SK-N-MC (cell line): ENCODE measurements around the gene CTNNA2.

ENCODE experiments used
- DNase-seq: peaks from one replicate; pipeline ENCODE4 v3.0.0-alpha.2; 2011; ENCODE audit warnings: low read depth, low spot score
- H3K27ac ChIP-seq: fragments of 200-600 bp; sonication (generic); 2 replicates; pipeline ENCODE4 v1.5.1; 2016; ENCODE audit warnings: mixed run types
- H3K36me3 ChIP-seq: fragments of 200-600 bp; sonication (generic); 2 replicates; pipeline ENCODE4 v1.6.1; 2017; ENCODE audit warnings: antibody characterized with exemption, low read length, mixed read lengths; ENCODE audit not compliant: insufficient read depth
- H3K4me3 ChIP-seq: fragments of 200-600 bp; sonication (generic); 2 replicates; pipeline ENCODE4 v1.5.1; 2016
- H3K9ac ChIP-seq: fragments of 200-600 bp; sonication (generic); 2 replicates; pipeline ENCODE4 v1.8.0; 2017; ENCODE audit warnings: mixed run types, mixed read lengths; ENCODE audit not compliant: insufficient read length
- H3K9me3 ChIP-seq: fragments of 200-600 bp; sonication (generic); 2 replicates; pipeline ENCODE4 v1.6.1; 2017; ENCODE audit warnings: low read depth, mild to moderate bottlenecking, antibody characterized with exemption, low read length, moderate library complexity, mixed read lengths
- EZH2 ChIP-seq: fragments of 200-600 bp; sonication (generic); IDR thresholded peaks from one replicate; pipeline ENCODE4 v1.6.1; 2017; ENCODE audit warnings: antibody characterized with exemption
- FOXP2 ChIP-seq: optimal IDR thresholded peaks from 2 replicates; pipeline ENCODE3; 2011; ENCODE audit warnings: mild to moderate bottlenecking, moderate library complexity; ENCODE audit not compliant: insufficient read depth; ENCODE audit errors: extremely low read length, control extremely low read depth
- POLR2AphosphoS5 ChIP-seq: IDR thresholded peaks from 2 replicates; pipeline ENCODE4 v1.6.1; 2012; ENCODE audit warnings: mild to moderate bottlenecking, low read depth, low read length, borderline replicate concordance

Gene CTNNA2

GRCh38 chr2:80529466-80530165 is 1016.8 kb downstream of the CTNNA2 start:
- Histone ChIP-seq H3K4me3 (no peak overlapping the region), H3K9ac (no peak overlapping the region), H3K36me3 (no peaks in the 10 kb centered on the region), H3K9me3 (no peaks in the 10 kb centered on the region), H3K27ac (no peak overlapping the region)
- TF ChIP-seq EZH2 (no peak), POLR2AphosphoS5 (no peak), FOXP2 (no peak)
- no peak for DNase-seq

GRCh38 chr2:80530442-80531064 is 1017.7 kb downstream of the CTNNA2 start:
- Histone ChIP-seq H3K4me3 (no peak overlapping the region), H3K9ac (no peak overlapping the region), H3K36me3 (no peaks in the 10 kb centered on the region), H3K9me3 (no peaks in the 10 kb centered on the region), H3K27ac (no peak overlapping the region)
- TF ChIP-seq EZH2 (no peak), FOXP2 (no peak), POLR2AphosphoS5 (no peak)
- no peak for DNase-seq

- no peaks in the 10 kb centered on the region for H3K9me3 ChIP-seq
- TF ChIP-seq EZH2 (no peak), POLR2AphosphoS5 (no peak), FOXP2 (no peak)
- H3K36me3 ChIP-seq: no peaks in the 10 kb centered on the region
- H3K9ac ChIP-seq: no peak overlapping the region
- no peak overlapping the region for H3K4me3 ChIP-seq
- DNase-seq: no peak
- H3K27ac ChIP-seq: no peak overlapping the region
These were observed 1018.5 kb downstream of the CTNNA2 start for GRCh38 chr2:80531319-80531718.

- Histone ChIP-seq H3K9me3 (no peaks in the 10 kb centered on the region), H3K9ac (no peak overlapping the region), H3K36me3 (no peaks in the 10 kb centered on the region), H3K27ac (no peak overlapping the region), H3K4me3 (no peak overlapping the region)
- TF ChIP-seq EZH2: no peak
- no peak for DNase-seq
These were observed 1032.8 kb downstream of the CTNNA2 start for GRCh38 chr2:80545420-80546210.

- Histone ChIP-seq H3K36me3 (no peaks in the 10 kb centered on the region), H3K4me3 (no peak overlapping the region), H3K9ac (no peak overlapping the region), H3K9me3 (no peaks in the 10 kb centered on the region), H3K27ac (no peak overlapping the region)
- DNase-seq: no peak
- TF ChIP-seq EZH2 (no peak), POLR2AphosphoS5 (no peak), FOXP2 (no peak)
These were observed 1033.9 kb downstream of the CTNNA2 start for GRCh38 chr2:80546766-80547165.

GRCh38 chr2:80547344-80547743 is 1034.5 kb downstream of the CTNNA2 start:
- Histone ChIP-seq H3K36me3 (no peaks in the 10 kb centered on the region), H3K9ac (no peak overlapping the region), H3K27ac (no peak overlapping the region), H3K9me3 (no peaks in the 10 kb centered on the region), H3K4me3 (no peak overlapping the region)
- TF ChIP-seq FOXP2 (no peak), POLR2AphosphoS5 (no peak), EZH2 (no peak)
- DNase-seq: no peak

GRCh38 chr2:80548469-80548868 is 1035.6 kb downstream of the CTNNA2 start:
- TF ChIP-seq POLR2AphosphoS5 (no peak), FOXP2 (no peak), EZH2 (no peak)
- H3K9me3 ChIP-seq: no peaks in the 10 kb centered on the region
- no peak overlapping the region for H3K9ac ChIP-seq
- H3K4me3 ChIP-seq: no peak overlapping the region
- H3K36me3 ChIP-seq: no peaks in the 10 kb centered on the region
- H3K27ac ChIP-seq: no peak overlapping the region
- no peak for DNase-seq

GRCh38 chr2:80549901-80550300 is 1037.0 kb downstream of the CTNNA2 start:
- Histone ChIP-seq H3K27ac (no peak overlapping the region), H3K9me3 (no peaks in the 10 kb centered on the region), H3K36me3 (no peaks in the 10 kb centered on the region), H3K9ac (no peak overlapping the region), H3K4me3 (no peak overlapping the region)
- no peak for TF ChIP-seq FOXP2
- no peak for TF ChIP-seq EZH2
- TF ChIP-seq POLR2AphosphoS5: no peak
- DNase-seq: no peak

- H3K9ac ChIP-seq: no peak overlapping the region
- H3K27ac ChIP-seq: no peak overlapping the region
- H3K36me3 ChIP-seq: no peaks in the 10 kb centered on the region
- DNase-seq: no peak
- no peaks in the 10 kb centered on the region for H3K9me3 ChIP-seq
- TF ChIP-seq POLR2AphosphoS5 (no peak), FOXP2 (no peak), EZH2 (no peak)
- no peak overlapping the region for H3K4me3 ChIP-seq
These were observed 1047.5 kb downstream of the CTNNA2 start for GRCh38 chr2:80560326-80560725.
